HepG2 (cell line): ENCODE measurements around the gene TLR5. TPM values are rescaled to one million over a fixed set of nuclear protein-coding genes. Genes with fewer than 3 reads are reported as not detected.

Experiments used
- ATAC-seq: fragments of 200-7000 bp; cut with Tn5 transposase; 3 replicates; pipeline ENCODE4 v1.9.1; 2020; ENCODE audit warnings: mild to moderate bottlenecking, moderate library complexity
- BruUV-seq: library from RNA; stranded (reverse); fragments of 400-500 nt; replicated peaks from 2 replicates; lab custom pipeline; 2021; lab: Mats Ljungman, UMichigan
- CTCF ChIA-PET: fragments of 300-600 bp; formaldehyde crosslinking; extraction: SDS; loops from one replicate; lab custom pipeline; 2021; ENCODE audit warnings: low total read pairs, inconsistent platforms, low intra/inter-chr PET ratio; lab: Yijun Ruan, JAX
- POLR2A ChIA-PET: fragments of 350-600 bp; sonication (Branson Sonifier 250); formaldehyde crosslinking; loops from one replicate; lab custom pipeline; 2020; ENCODE audit warnings: antibody characterized with exemption, inconsistent platforms; lab: Yijun Ruan, JAX
- DNase-seq: peaks from one replicate; pipeline ENCODE4 v3.0.0-alpha.2; 2015; ENCODE audit warnings: low spot score
- FAIRE-seq: peaks from 3 replicates; lab custom pipeline; 2011; peaks lifted over from hg19 to GRCh38; lab: Jason Lieb, UNC
- H2AFZ ChIP-seq: one replicate; pipeline ENCODE4 v1.6.1; 2011; ENCODE audit warnings: low read length, inconsistent platforms
- H3K27ac ChIP-seq: fragments of 300-600 bp; 3 replicates; pipeline ENCODE4 v1.8.0; 2011; ENCODE audit warnings: mixed run types, mild to moderate bottlenecking, mixed read lengths, low read length, inconsistent platforms; ENCODE audit not compliant: insufficient read depth; ENCODE audit errors: extremely low read length
- H3K27me3 ChIP-seq, 2 experiments: fragments of 200-600 bp in 1 of 2; 2 replicates in 1 of 2; 3 replicates in 1 of 2; pipeline versions ENCODE4 v1.6.0 to v1.8.0; 2011; ENCODE audit warnings: low read length in 2 of 2, mild to moderate bottlenecking in 2 of 2, moderate library complexity in 2 of 2, inconsistent platforms in 1 of 2; ENCODE audit not compliant: insufficient read depth in 2 of 2, control insufficient read depth in 1 of 2
- H3K36me3 ChIP-seq, 2 experiments: fragments of 200-600 bp in 1 of 2; replicated peaks in 1 of 2; 2 replicates in 1 of 2; 3 replicates in 1 of 2; pipeline versions ENCODE4 v1.5.1 to v1.8.0; 2011; ENCODE audit warnings: low read length in 2 of 2, inconsistent platforms in 1 of 2; ENCODE audit not compliant: insufficient read depth in 2 of 2, control insufficient read depth in 1 of 2
- H3K4me1 ChIP-seq: 2 replicates; pipeline ENCODE4 v1.5.1; 2012; ENCODE audit warnings: low read length, inconsistent platforms; ENCODE audit not compliant: insufficient read depth
- H3K4me2 ChIP-seq: 2 replicates; pipeline ENCODE4 v1.6.0; 2011; ENCODE audit warnings: low read depth, low read length, inconsistent platforms
- H3K4me3 ChIP-seq, 3 experiments: fragments of 200-600 bp in 1 of 3; sonication (generic), shearing (Covaris generic) in 1 of 3; replicated peaks in 1 of 3; 2 replicates each; pipeline ENCODE4 v1.5.1; 2011 to 2016; ENCODE audit warnings: low read length in 3 of 3, inconsistent platforms in 2 of 3, low read depth in 2 of 3, mild to moderate bottlenecking in 2 of 3, control low read depth in 1 of 3, mixed read lengths in 1 of 3; ENCODE audit not compliant: insufficient read depth in 1 of 3
- H3K79me2 ChIP-seq: one replicate; pipeline ENCODE4 v1.6.1; 2011; ENCODE audit warnings: low read length, inconsistent platforms; ENCODE audit not compliant: insufficient read depth
- H3K9ac ChIP-seq: 2 replicates; pipeline ENCODE4 v1.6.0; 2011; ENCODE audit warnings: mild to moderate bottlenecking, low read depth, low read length, inconsistent platforms; ENCODE audit not compliant: insufficient read depth
- H3K9me3 ChIP-seq: 2 replicates; pipeline ENCODE4 v1.5.1; 2012; ENCODE audit warnings: mild to moderate bottlenecking, low read length
- H4K20me1 ChIP-seq: 2 replicates; pipeline ENCODE4 v1.6.0; 2011; ENCODE audit warnings: inconsistent platforms, mild to moderate bottlenecking, low read length, moderate library complexity; ENCODE audit not compliant: insufficient read depth
- ARID4A ChIP-seq: sonication (generic); formaldehyde crosslinking; IDR thresholded peaks from 2 replicates; pipeline ENCODE4 v1.5.0; 2020; ENCODE audit warnings: mild to moderate bottlenecking, missing genetic modification reagents, borderline replicate concordance
- ATM ChIP-seq: fragments of 450-650 bp; IDR thresholded peaks from 2 replicates; pipeline ENCODE4 v1.7.1; 2017; ENCODE audit warnings: mild to moderate bottlenecking, borderline replicate concordance
- ATRX ChIP-seq: sonication (generic); formaldehyde crosslinking; IDR thresholded peaks from 2 replicates; pipeline ENCODE4 v1.4.0; 2020; ENCODE audit warnings: missing genetic modification reagents, borderline replicate concordance
- CAMTA2 ChIP-seq: sonication (generic); formaldehyde crosslinking; IDR thresholded peaks from 2 replicates; pipeline ENCODE4 v1.4.0; 2020; ENCODE audit warnings: mild to moderate bottlenecking, missing genetic modification reagents, borderline replicate concordance
- CREM ChIP-seq, 2 experiments: sonication (generic) in 1 of 2; formaldehyde crosslinking in 1 of 2; IDR thresholded peaks; 2 replicates each; pipeline versions ENCODE4 v1.4.0 to v1.6.1; 2016 to 2020; ENCODE audit warnings: antibody characterized with exemption in 1 of 2, mild to moderate bottlenecking in 1 of 2, missing genetic modification reagents in 1 of 2
- FOSL2 ChIP-seq: sonication (generic); formaldehyde crosslinking; IDR thresholded peaks from 2 replicates; pipeline ENCODE4 v1.4.0; 2020; ENCODE audit warnings: missing genetic modification reagents
- FOXO1 ChIP-seq: sonication (generic); formaldehyde crosslinking; IDR thresholded peaks from 2 replicates; pipeline ENCODE4 v1.4.0; 2020; ENCODE audit warnings: missing genetic modification reagents
- GLI4 ChIP-seq: sonication (generic); formaldehyde crosslinking; IDR thresholded peaks from 2 replicates; pipeline ENCODE4 v1.5.1; 2020; ENCODE audit warnings: missing genetic modification reagents, mild to moderate bottlenecking, moderate library complexity, borderline replicate concordance
- NFE2L2 ChIP-seq: fragments of 150-350 bp; IDR thresholded peaks from 2 replicates; pipeline ENCODE4 v1.6.1; 2014; ENCODE audit warnings: low read length
- RELA ChIP-seq: sonication (generic); formaldehyde crosslinking; IDR thresholded peaks from 2 replicates; pipeline ENCODE4 v1.4.0; 2020; ENCODE audit warnings: missing genetic modification reagents
- SP5 ChIP-seq: IDR thresholded peaks from 2 replicates; pipeline ENCODE4 v1.6.1; 2016; ENCODE audit warnings: low read depth, borderline replicate concordance
- ZBTB20 ChIP-seq: sonication (generic); formaldehyde crosslinking; IDR thresholded peaks from 2 replicates; pipeline ENCODE4 v1.8.1; 2023; ENCODE audit warnings: missing genetic modification reagents, low read depth, mild to moderate bottlenecking, borderline replicate concordance
- ZBTB38 ChIP-seq: sonication (generic); formaldehyde crosslinking; IDR thresholded peaks from 2 replicates; pipeline ENCODE4 v1.5.1; 2020; ENCODE audit warnings: mild to moderate bottlenecking, missing genetic modification reagents
- ZFP36L1 ChIP-seq: sonication (generic); formaldehyde crosslinking; IDR thresholded peaks from 2 replicates; pipeline ENCODE4 v1.8.0; 2022; ENCODE audit warnings: mild to moderate bottlenecking, missing genetic modification reagents, moderate library complexity
- ZNF256 ChIP-seq: sonication (generic); formaldehyde crosslinking; conservative IDR thresholded peaks from 2 replicates; pipeline ENCODE4 v1.4.0; 2020; ENCODE audit warnings: missing genetic modification reagents
- ZNF382 ChIP-seq: sonication (generic); formaldehyde crosslinking; IDR thresholded peaks from 2 replicates; pipeline ENCODE4 v1.5.0; 2020; ENCODE audit warnings: missing genetic modification reagents, mild to moderate bottlenecking, borderline replicate concordance
- ZNF672 ChIP-seq: sonication (generic); formaldehyde crosslinking; IDR thresholded peaks from 2 replicates; pipeline ENCODE4 v1.8.1; 2022; ENCODE audit warnings: missing genetic modification reagents
- ZNF674 ChIP-seq: sonication (generic); formaldehyde crosslinking; IDR thresholded peaks from 2 replicates; pipeline ENCODE4 v1.5.0; 2020; ENCODE audit warnings: low read depth, mild to moderate bottlenecking, missing genetic modification reagents
- ZNF746 ChIP-seq: sonication (generic); formaldehyde crosslinking; IDR thresholded peaks from 2 replicates; pipeline ENCODE4 v1.8.0; 2022; ENCODE audit warnings: mild to moderate bottlenecking, missing genetic modification reagents
- ZNF780A ChIP-seq: sonication (generic); formaldehyde crosslinking; IDR thresholded peaks from 2 replicates; pipeline ENCODE4 v1.8.0; 2022; ENCODE audit warnings: mild to moderate bottlenecking, missing genetic modification reagents, moderate library complexity
- WGBS: methylation state at CpG from one replicate; pipeline ENCODE4 v1.1.6; 2017; ENCODE audit warnings: low lambda C conversion rate; 5-methylcytosine and 5-hydroxymethylcytosine counted together
- in situ Hi-C: cut with HindIII; loops from 2 replicates; pipeline ENCODE4 v1.10.0; 2017; ENCODE audit warnings: low pct_unique_long_range_greater_than_20kb; ENCODE audit not compliant: extremely low pct_ligation_motif_present
- intact Hi-C: fragments of 100-400 bp; cut with micrococcal nuclease; formaldehyde crosslinking; loops from one replicate; pipeline ENCODE4 v1.10.0; 2022; ENCODE audit not compliant: unreplicated experiment
- polyA plus RNA-seq, 8 experiments: library from polyadenylated mRNA; depleted of rRNA in 3 of 8; stranded (reverse) in 7 of 8; unstranded in 1 of 8; fragments of >200 nt; fragmentation: Illumina TruSeq in 4 of 8; extraction: Trizol in 4 of 8; gene quantifications; 2 replicates each; pipeline versions ENCODE4 v1.2.1 to v1.2.3, GENCODE V29; 2011 to 2016; ENCODE audit warnings: low read depth in 4 of 8, missing spikeins in 1 of 8, mixed read lengths in 1 of 8; ENCODE audit not compliant: insufficient read depth in 1 of 8
- total RNA-seq, 5 experiments: library from RNA; depleted of rRNA; stranded (reverse); fragments of >200 nt; fragmentation: Illumina TruSeq; extraction: Trizol; gene quantifications; 2 replicates each; pipeline ENCODE4 v1.2.3, GENCODE V29; 2016; ENCODE audit warnings: low read depth in 1 of 5

Gene TLR5
- total and polyA plus RNA-seq, 2 of the 13 experiments (the other 11 are each of a cell fraction or from before 2014, with no cell fraction given): not detected

GRCh38 chr1:223176437-223176836, 33.4 kb upstream of the TLR5 start:
- ATAC-seq (no peak), FAIRE-seq (no peak), DNase-seq (no peak)
- H3K9ac ChIP-seq: no peak overlapping the region
- CTCF ChIA-PET: no interaction called here
- no peaks in the 10 kb centered on the region for H4K20me1 ChIP-seq
- H3K4me2 ChIP-seq: no peak overlapping the region
- 69% methylated on average over 3 of the region's 3 CpGs for WGBS
- no peak overlapping the region for H3K27ac ChIP-seq
- intact Hi-C loops (no loop called here), in situ Hi-C loops (no loop called here)
- no peaks in the 10 kb centered on the region for H3K79me2 ChIP-seq
- no peak for TF ChIP-seq ZNF780A (CRISPR knock-in tag)
- TF ChIP-seq ATM: no peak
- no peak for TF ChIP-seq ATRX (CRISPR knock-in tag)
- no peak for TF ChIP-seq CAMTA2
- no peak for TF ChIP-seq NFE2L2
- no peak for TF ChIP-seq ARID4A (CRISPR knock-in tag)
- TF ChIP-seq ZFP36L1 (CRISPR knock-in tag): no peak
- no peak for TF ChIP-seq ZNF382
- TF ChIP-seq FOXO1 (CRISPR knock-in tag): no peak
- TF ChIP-seq ZBTB20: no peak
- TF ChIP-seq ZNF746 (CRISPR knock-in tag): no peak
- TF ChIP-seq ZNF672 (CRISPR knock-in tag): no peak
- TF ChIP-seq ZNF256: no peak
- no peak for TF ChIP-seq ZNF674
- no peak for TF ChIP-seq GLI4 (CRISPR knock-in tag)
- no peak for TF ChIP-seq FOSL2 (CRISPR knock-in tag)
- TF ChIP-seq SP5 (CRISPR knock-in tag): no peak
- TF ChIP-seq ZBTB38 (CRISPR knock-in tag): no peak
- TF ChIP-seq CREM (IDR thresholded peaks at IDR 0.05): no peak
- no peak for TF ChIP-seq CREM (CRISPR knock-in tag; IDR thresholded peaks at IDR 0.05)
- no peak for TF ChIP-seq RELA (CRISPR knock-in tag)
- H3K4me3 ChIP-seq: no peak overlapping the region
- no peaks in the 10 kb centered on the region for H3K9me3 ChIP-seq
- no peak overlapping the region for H2AFZ ChIP-seq
- no TSS peak for BruUV-seq
- no peaks in the 10 kb centered on the region for H3K36me3 ChIP-seq
- POLR2A ChIA-PET: no interaction called here
- H3K4me1 ChIP-seq: peaks cover 10% of the 10 kb centered on the region
- peaks cover 0 to 6% of the 10 kb centered on the region in 2 experiments; a peak in 1 of 5 replicates for H3K27me3 ChIP-seq
